HepG2 (cell line): Measurements from ENCODE around the gene DHX34. TPM values are rescaled to one million over a fixed set of nuclear protein-coding genes. Genes with fewer than 3 reads are reported as not detected.

Source experiments
- AGO1 ChIP-seq: fragments of 200-400 bp; formaldehyde crosslinking; IDR thresholded peaks from 2 replicates; pipeline ENCODE4 v1.6.1; 2017; ENCODE audit warnings: mild to moderate bottlenecking, low read depth, low read length, moderate library complexity; ENCODE audit not compliant: poor library complexity, severe bottlenecking
- HMG20B ChIP-seq: conservative IDR thresholded peaks from 2 replicates; pipeline ENCODE4 v1.6.1; 2016; ENCODE audit warnings: missing genetic modification reagents, missing compliant biosample characterization
- HOXA5 ChIP-seq: sonication (generic); formaldehyde crosslinking; IDR thresholded peaks from 2 replicates; pipeline ENCODE4 v1.4.0; 2020; ENCODE audit warnings: missing genetic modification reagents
- IRF2 ChIP-seq: IDR thresholded peaks from 2 replicates; pipeline ENCODE4 v1.6.1; 2018; ENCODE audit warnings: missing genetic modification reagents, missing compliant biosample characterization
- KMT2B ChIP-seq: IDR thresholded peaks from 2 replicates; pipeline ENCODE4 v1.6.1; 2016; ENCODE audit warnings: missing genetic modification reagents, missing compliant biosample characterization
- MYPOP ChIP-seq: sonication (generic); formaldehyde crosslinking; IDR thresholded peaks from 2 replicates; pipeline ENCODE4 v1.8.1; 2023; ENCODE audit warnings: mild to moderate bottlenecking, moderate library complexity, missing genetic modification reagents
- NCOA1 ChIP-seq: sonication (generic); formaldehyde crosslinking; IDR thresholded peaks from 2 replicates; pipeline ENCODE4 v1.9.0; 2021; ENCODE audit warnings: missing genetic modification reagents
- NFIC ChIP-seq: IDR thresholded peaks from 2 replicates; pipeline ENCODE4 v1.6.1; 2012; ENCODE audit warnings: mild to moderate bottlenecking, low read length, inconsistent platforms
- SAP130 ChIP-seq: IDR thresholded peaks from 2 replicates; pipeline ENCODE4 v1.6.1; 2016; ENCODE audit warnings: low read depth
- STAT6 ChIP-seq: sonication (generic); formaldehyde crosslinking; IDR thresholded peaks from 2 replicates; pipeline ENCODE4 v1.4.0; 2020; ENCODE audit warnings: missing genetic modification reagents, mild to moderate bottlenecking, borderline replicate concordance
- THRA ChIP-seq: sonication (generic); formaldehyde crosslinking; IDR thresholded peaks from 2 replicates; pipeline ENCODE4 v1.4.0; 2020; ENCODE audit warnings: missing genetic modification reagents, borderline replicate concordance
- ZBTB7B ChIP-seq: sonication (generic); formaldehyde crosslinking; IDR thresholded peaks from 2 replicates; pipeline ENCODE4 v1.4.0; 2020; ENCODE audit warnings: missing genetic modification reagents
- ZIK1 ChIP-seq: sonication (generic); formaldehyde crosslinking; IDR thresholded peaks from 2 replicates; pipeline ENCODE4 v1.5.0; 2020; ENCODE audit warnings: mild to moderate bottlenecking, low read depth, missing genetic modification reagents, borderline replicate concordance
- ZNF607 ChIP-seq: sonication (generic); formaldehyde crosslinking; IDR thresholded peaks from 2 replicates; pipeline ENCODE4 v1.5.1; 2020; ENCODE audit warnings: missing genetic modification reagents, mild to moderate bottlenecking, borderline replicate concordance
- polyA plus RNA-seq, 8 experiments: library from polyadenylated mRNA; depleted of rRNA in 3 of 8; stranded (reverse) in 7 of 8; unstranded in 1 of 8; fragments of >200 nt; fragmentation: Illumina TruSeq in 4 of 8; extraction: Trizol in 4 of 8; gene quantifications; 2 replicates each; pipeline versions ENCODE4 v1.2.1 to v1.2.3, GENCODE V29; 2011 to 2016; ENCODE audit warnings: low read depth in 4 of 8, missing spikeins in 1 of 8, mixed read lengths in 1 of 8; ENCODE audit not compliant: insufficient read depth in 1 of 8
- total RNA-seq, 5 experiments: library from RNA; depleted of rRNA; stranded (reverse); fragments of >200 nt; fragmentation: Illumina TruSeq; extraction: Trizol; gene quantifications; 2 replicates each; pipeline ENCODE4 v1.2.3, GENCODE V29; 2016; ENCODE audit warnings: low read depth in 1 of 5
- TF ChIP-seq, protein P1 (sequence below): sonication (generic); formaldehyde crosslinking; IDR thresholded peaks from 2 replicates; pipeline ENCODE4 v1.5.0; 2020; ENCODE audit warnings: mild to moderate bottlenecking, missing genetic modification reagents, borderline replicate concordance
- TF ChIP-seq, protein P2 (sequence below): sonication (generic); formaldehyde crosslinking; IDR thresholded peaks from 2 replicates; pipeline ENCODE4 v1.4.0; 2020; ENCODE audit warnings: missing genetic modification reagents, borderline replicate concordance

Gene DHX34
- total and polyA plus RNA-seq, 2 of the 13 experiments (the other 11 are each of a cell fraction or from before 2014, with no cell fraction given): 9.2 to 12.0 TPM

- TF ChIP-seq, protein P1, sequence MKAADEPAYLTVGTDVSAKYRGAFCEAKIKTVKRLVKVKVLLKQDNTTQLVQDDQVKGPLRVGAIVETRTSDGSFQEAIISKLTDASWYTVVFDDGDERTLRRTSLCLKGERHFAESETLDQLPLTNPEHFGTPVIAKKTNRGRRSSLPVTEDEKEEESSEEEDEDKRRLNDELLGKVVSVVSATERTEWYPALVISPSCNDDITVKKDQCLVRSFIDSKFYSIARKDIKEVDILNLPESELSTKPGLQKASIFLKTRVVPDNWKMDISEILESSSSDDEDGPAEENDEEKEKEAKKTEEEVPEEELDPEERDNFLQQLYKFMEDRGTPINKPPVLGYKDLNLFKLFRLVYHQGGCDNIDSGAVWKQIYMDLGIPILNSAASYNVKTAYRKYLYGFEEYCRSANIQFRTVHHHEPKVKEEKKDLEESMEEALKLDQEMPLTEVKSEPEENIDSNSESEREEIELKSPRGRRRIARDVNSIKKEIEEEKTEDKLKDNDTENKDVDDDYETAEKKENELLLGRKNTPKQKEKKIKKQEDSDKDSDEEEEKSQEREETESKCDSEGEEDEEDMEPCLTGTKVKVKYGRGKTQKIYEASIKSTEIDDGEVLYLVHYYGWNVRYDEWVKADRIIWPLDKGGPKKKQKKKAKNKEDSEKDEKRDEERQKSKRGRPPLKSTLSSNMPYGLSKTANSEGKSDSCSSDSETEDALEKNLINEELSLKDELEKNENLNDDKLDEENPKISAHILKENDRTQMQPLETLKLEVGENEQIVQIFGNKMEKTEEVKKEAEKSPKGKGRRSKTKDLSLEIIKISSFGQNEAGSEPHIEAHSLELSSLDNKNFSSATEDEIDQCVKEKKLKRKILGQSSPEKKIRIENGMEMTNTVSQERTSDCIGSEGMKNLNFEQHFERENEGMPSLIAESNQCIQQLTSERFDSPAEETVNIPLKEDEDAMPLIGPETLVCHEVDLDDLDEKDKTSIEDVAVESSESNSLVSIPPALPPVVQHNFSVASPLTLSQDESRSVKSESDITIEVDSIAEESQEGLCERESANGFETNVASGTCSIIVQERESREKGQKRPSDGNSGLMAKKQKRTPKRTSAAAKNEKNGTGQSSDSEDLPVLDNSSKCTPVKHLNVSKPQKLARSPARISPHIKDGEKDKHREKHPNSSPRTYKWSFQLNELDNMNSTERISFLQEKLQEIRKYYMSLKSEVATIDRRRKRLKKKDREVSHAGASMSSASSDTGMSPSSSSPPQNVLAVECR (CRISPR knock-in tag): peak; percentile 82; the same call in 1 of the 2 replicates
- TF ChIP-seq STAT6 (CRISPR knock-in tag) (0 out of 2 replicates have a peak, but pooled peaks have one; percentile 21), HMG20B (CRISPR knock-in tag) (peak; percentile 63; the same call in 1 of the 2 replicates), ZIK1 (CRISPR knock-in tag) (no peak; the same call in 1 of the 2 replicates), AGO1 (no peak), ZNF607 (CRISPR knock-in tag) (peak; percentile 70; the same call in 1 of the 2 replicates), IRF2 (CRISPR knock-in tag) (peak; percentile 93), MYPOP (CRISPR knock-in tag) (peak; percentile 72), THRA (CRISPR knock-in tag) (peak; percentile 50; the same call in 1 of the 2 replicates), NCOA1 (CRISPR knock-in tag) (0 out of 2 replicates have a peak, but pooled peaks have one; percentile 60), SAP130 (peak; percentile 98), KMT2B (CRISPR knock-in tag) (0 out of 2 replicates have a peak, but pooled peaks have one; percentile 27), ZBTB7B (peak; percentile 92), NFIC (peak; percentile 80; the same call in 1 of the 2 replicates), HOXA5 (CRISPR knock-in tag) (peak; percentile 75)
- TF ChIP-seq, protein P2, sequence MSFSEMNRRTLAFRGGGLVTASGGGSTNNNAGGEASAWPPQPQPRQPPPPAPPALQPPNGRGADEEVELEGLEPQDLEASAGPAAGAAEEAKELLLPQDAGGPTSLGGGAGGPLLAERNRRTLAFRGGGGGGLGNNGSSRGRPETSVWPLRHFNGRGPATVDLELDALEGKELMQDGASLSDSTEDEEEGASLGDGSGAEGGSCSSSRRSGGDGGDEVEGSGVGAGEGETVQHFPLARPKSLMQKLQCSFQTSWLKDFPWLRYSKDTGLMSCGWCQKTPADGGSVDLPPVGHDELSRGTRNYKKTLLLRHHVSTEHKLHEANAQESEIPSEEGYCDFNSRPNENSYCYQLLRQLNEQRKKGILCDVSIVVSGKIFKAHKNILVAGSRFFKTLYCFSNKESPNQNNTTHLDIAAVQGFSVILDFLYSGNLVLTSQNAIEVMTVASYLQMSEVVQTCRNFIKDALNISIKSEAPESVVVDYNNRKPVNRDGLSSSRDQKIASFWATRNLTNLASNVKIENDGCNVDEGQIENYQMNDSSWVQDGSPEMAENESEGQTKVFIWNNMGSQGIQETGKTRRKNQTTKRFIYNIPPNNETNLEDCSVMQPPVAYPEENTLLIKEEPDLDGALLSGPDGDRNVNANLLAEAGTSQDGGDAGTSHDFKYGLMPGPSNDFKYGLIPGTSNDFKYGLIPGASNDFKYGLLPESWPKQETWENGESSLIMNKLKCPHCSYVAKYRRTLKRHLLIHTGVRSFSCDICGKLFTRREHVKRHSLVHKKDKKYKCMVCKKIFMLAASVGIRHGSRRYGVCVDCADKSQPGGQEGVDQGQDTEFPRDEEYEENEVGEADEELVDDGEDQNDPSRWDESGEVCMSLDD (CRISPR knock-in tag): peak; percentile 93
Measured at GRCh38 chr19:47315125-47315821, 33.8 kb upstream of the DHX34 start (continued).
